ENCODE measurements around the gene OR2T29. TPM values are rescaled to one million over a fixed set of nuclear protein-coding genes. Genes with fewer than 3 reads are reported as not detected.
"Not testable (repeated sequence)": the region's sequence is repeated elsewhere in the genome, so short reads cannot be mapped to it uniquely, and the experiment has no call there.

The OR2T29 gene, protein sequence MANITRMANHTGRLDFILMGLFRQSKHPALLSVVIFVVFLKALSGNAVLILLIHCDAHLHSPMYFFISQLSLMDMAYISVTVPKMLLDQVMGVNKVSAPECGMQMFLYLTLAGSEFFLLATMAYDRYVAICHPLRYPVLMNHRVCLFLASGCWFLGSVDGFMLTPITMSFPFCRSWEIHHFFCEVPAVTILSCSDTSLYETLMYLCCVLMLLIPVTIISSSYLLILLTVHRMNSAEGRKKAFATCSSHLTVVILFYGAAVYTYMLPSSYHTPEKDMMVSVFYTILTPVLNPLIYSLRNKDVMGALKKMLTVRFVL
- polyA plus RNA-seq (2013, experiment 1 of 2), result not detected
- not detected for polyA plus RNA-seq (2013, experiment 2 of 2)

GRCh38 chr1:248562672-248563071 is at the start of gene OR2T29:
OR2T29 (minus strand) TSS chr1:248562772; CDS start chr1:248559491, 3,281 bp downstream.
- H3K9me3 ChIP-seq (ENCODE audit: control insufficient read depth, low read length); H3K4me3 ChIP-seq (ENCODE audit: extremely low read depth, insufficient read depth, low read length, poor library complexity, severe bottlenecking); H3K27ac ChIP-seq (ENCODE audit: low read depth, low read length, severe bottlenecking); H3K4me1 ChIP-seq (ENCODE audit: control insufficient read depth, insufficient read depth, low read length, poor library complexity, severe bottlenecking); H3K36me3 ChIP-seq (ENCODE audit: control insufficient read depth, insufficient read depth, low read length): not testable (repeated sequence)
- WGBS, 2 experiments (ENCODE audit: insufficient coverage in 2 of 2), result no CpG with 5 or more reads among the region's 3 CpGs

- Histone ChIP-seq H3K4me3 (ENCODE audit: extremely low read depth, insufficient read depth, low read length, poor library complexity, severe bottlenecking) (no peak overlapping the region), H3K9me3 (ENCODE audit: control insufficient read depth, low read length) (peaks cover 66% of the 10 kb centered on the region), H3K4me1 (ENCODE audit: control insufficient read depth, insufficient read depth, low read length, poor library complexity, severe bottlenecking) (no peaks in the 10 kb centered on the region), H3K36me3 (ENCODE audit: control insufficient read depth, insufficient read depth, low read length) (no peaks in the 10 kb centered on the region), H3K27ac (ENCODE audit: low read depth, low read length, severe bottlenecking) (no peak overlapping the region)
- WGBS, 2 experiments (ENCODE audit: insufficient coverage in 2 of 2), result 77 to 86% methylated on average over 2 to 3 of the region's 4 CpGs
Measured at GRCh38 chr1:248611883-248612414, 49.4 kb upstream of the OR2T29 start.

DNA sequence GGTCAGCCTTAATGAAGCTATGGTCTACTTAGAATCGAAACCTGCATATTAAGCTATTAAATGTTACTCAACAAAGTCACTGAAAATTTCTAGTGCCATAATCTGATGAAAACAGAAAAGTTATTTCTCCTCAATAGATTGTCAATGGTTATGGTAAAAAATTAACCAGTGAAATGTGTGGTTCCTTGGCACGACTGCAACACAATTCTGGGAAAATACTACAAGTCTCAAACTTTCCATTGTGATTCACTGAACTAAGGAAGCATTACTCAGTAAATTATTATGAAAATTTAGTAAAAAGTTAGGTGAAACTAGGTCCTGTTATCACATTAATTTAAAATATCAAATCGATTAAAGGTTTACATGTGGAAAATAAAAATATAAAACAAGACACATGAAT is 47.7 kb upstream of the OR2T29 start:
- Histone ChIP-seq H3K4me1 (ENCODE audit: control insufficient read depth, insufficient read depth, low read length, poor library complexity, severe bottlenecking) (no peaks in the 10 kb centered on the region), H3K9me3 (ENCODE audit: control insufficient read depth, low read length) (peaks cover 67% of the 10 kb centered on the region), H3K36me3 (ENCODE audit: control insufficient read depth, insufficient read depth, low read length) (no peaks in the 10 kb centered on the region), H3K27ac (ENCODE audit: low read depth, low read length, severe bottlenecking) (no peak overlapping the region), H3K4me3 (ENCODE audit: extremely low read depth, insufficient read depth, low read length, poor library complexity, severe bottlenecking) (no peak overlapping the region)
- no CpG with 5 or more reads among the region's 3 CpGs for WGBS, 2 experiments (ENCODE audit: insufficient coverage in 2 of 2)

DNA sequence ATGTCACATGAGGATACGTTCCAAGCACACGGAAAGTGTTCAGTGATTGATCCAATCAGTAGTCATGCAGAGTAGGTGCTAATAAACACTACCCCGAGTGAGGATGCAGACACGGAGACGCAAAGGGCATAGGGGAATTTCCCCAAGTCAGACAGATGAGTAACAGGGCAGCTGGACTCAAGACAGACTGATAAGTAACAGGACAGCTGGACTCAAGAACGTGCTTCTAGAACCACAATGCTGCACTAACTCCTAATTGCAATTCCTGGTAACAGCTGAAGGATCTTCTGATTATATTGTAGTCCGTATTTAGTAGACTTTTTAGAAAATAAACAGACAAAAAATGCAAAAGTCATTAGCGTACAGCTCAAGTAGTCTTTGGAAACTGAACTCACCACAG is 36.8 kb upstream of the OR2T29 start:
- H3K36me3 ChIP-seq (ENCODE audit: control insufficient read depth, insufficient read depth, low read length), result no peaks in the 10 kb centered on the region
- H3K4me3 ChIP-seq (ENCODE audit: extremely low read depth, insufficient read depth, low read length, poor library complexity, severe bottlenecking), result no peak overlapping the region
- H3K4me1 ChIP-seq (ENCODE audit: control insufficient read depth, insufficient read depth, low read length, poor library complexity, severe bottlenecking), result no peaks in the 10 kb centered on the region
- H3K9me3 ChIP-seq (ENCODE audit: control insufficient read depth, low read length), result peaks cover 33% of the 10 kb centered on the region
- no peak overlapping the region for H3K27ac ChIP-seq (ENCODE audit: low read depth, low read length, severe bottlenecking)
- 60 to 77% methylated on average over 6 of the region's 8 CpGs for WGBS, 2 experiments (ENCODE audit: insufficient coverage in 2 of 2)

- Histone ChIP-seq H3K27ac (ENCODE audit: low read depth, low read length, severe bottlenecking) (no peak within 1 kb of the TSS), H3K36me3 (ENCODE audit: control insufficient read depth, insufficient read depth, low read length) (no peaks in the 10 kb centered on the region), H3K9me3 (ENCODE audit: control insufficient read depth, low read length) (peaks cover 31% of the 10 kb centered on the region), H3K4me3 (ENCODE audit: extremely low read depth, insufficient read depth, low read length, poor library complexity, severe bottlenecking) (no peak within 1 kb of the TSS), H3K4me1 (ENCODE audit: control insufficient read depth, insufficient read depth, low read length, poor library complexity, severe bottlenecking) (no peaks in the 10 kb centered on the region)
- WGBS, 2 experiments (ENCODE audit: insufficient coverage in 2 of 2), result 88 to 95% methylated on average over 4 to 5 of the region's 6 CpGs
Measured at GRCh38 chr1:248597589-248597988, 35.0 kb upstream of the OR2T29 start, which contains the start of gene OR2T10. OR2T10 (minus strand) TSS chr1:248597700; CDS start chr1:248593768, 3,932 bp downstream.

DNA sequence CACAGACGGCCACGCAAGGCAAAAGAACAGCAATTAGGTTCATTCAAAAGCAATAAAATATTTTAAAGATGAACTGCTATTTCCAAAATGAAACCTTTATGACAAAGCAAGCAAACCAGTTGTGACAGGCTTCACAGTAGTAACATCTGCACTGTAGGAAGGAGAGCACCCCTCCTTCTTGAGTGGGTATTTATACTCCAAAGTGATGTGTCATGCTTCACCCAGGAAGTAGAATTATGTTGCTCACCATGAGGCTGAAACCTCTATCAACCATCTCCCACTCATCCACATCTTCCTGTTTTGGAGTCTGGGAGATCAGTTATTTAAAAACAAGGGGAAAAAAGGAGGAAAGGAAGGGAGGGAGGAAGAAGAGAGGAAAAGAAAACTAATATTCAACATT is 34.0 kb upstream of the OR2T29 start:
- WGBS, 2 experiments (ENCODE audit: insufficient coverage in 2 of 2), result no CpG with 5 or more reads among the region's 2 CpGs
- Histone ChIP-seq H3K9me3 (ENCODE audit: control insufficient read depth, low read length) (peaks cover 27% of the 10 kb centered on the region), H3K4me3 (ENCODE audit: extremely low read depth, insufficient read depth, low read length, poor library complexity, severe bottlenecking) (no peak overlapping the region)

GRCh38 chr1:248593226-248593625 is 30.7 kb upstream of the OR2T29 start:
- peaks cover 36% of the 10 kb centered on the region for H3K9me3 ChIP-seq (ENCODE audit: control insufficient read depth, low read length)
- H3K4me3 ChIP-seq (ENCODE audit: extremely low read depth, insufficient read depth, low read length, poor library complexity, severe bottlenecking), result no peak overlapping the region
- 73 to 84% methylated on average over 4 to 5 of the region's 5 CpGs for WGBS, 2 experiments (ENCODE audit: insufficient coverage in 2 of 2)
- no peak overlapping the region for H3K27ac ChIP-seq (ENCODE audit: low read depth, low read length, severe bottlenecking)
- no peaks in the 10 kb centered on the region for H3K36me3 ChIP-seq (ENCODE audit: control insufficient read depth, insufficient read depth, low read length)
- H3K4me1 ChIP-seq (ENCODE audit: control insufficient read depth, insufficient read depth, low read length, poor library complexity, severe bottlenecking), result no peaks in the 10 kb centered on the region

More for the DNA sequence above, 34.0 kb upstream of the OR2T29 start:
- Histone ChIP-seq H3K27ac (ENCODE audit: low read depth, low read length, severe bottlenecking) (no peak overlapping the region), H3K36me3 (ENCODE audit: control insufficient read depth, insufficient read depth, low read length) (no peaks in the 10 kb centered on the region), H3K4me1 (ENCODE audit: control insufficient read depth, insufficient read depth, low read length, poor library complexity, severe bottlenecking) (no peaks in the 10 kb centered on the region)

DNA sequence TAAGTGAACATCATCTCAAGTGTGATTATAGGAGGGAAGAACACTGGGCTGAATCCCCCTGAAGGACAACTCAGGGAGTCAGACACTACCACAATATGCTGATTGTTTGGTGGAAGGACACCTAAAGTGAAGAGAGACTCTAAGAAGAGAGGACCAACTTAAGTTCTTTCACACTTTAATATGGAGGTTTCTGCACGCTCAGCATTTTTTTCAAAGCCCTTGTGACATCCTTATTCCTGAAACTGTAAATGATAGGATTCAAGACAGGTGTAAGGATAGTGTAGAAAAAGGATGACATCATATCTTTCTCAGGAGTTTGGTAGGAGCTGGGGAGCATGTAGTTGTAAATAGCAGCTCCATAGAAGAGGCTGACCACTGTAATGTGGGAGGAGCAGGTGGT is 30.1 kb upstream of the OR2T29 start:
- H3K4me3 ChIP-seq (ENCODE audit: extremely low read depth, insufficient read depth, low read length, poor library complexity, severe bottlenecking), result no peak overlapping the region
- H3K27ac ChIP-seq (ENCODE audit: low read depth, low read length, severe bottlenecking), result no peak overlapping the region
- peaks cover 36% of the 10 kb centered on the region for H3K9me3 ChIP-seq (ENCODE audit: control insufficient read depth, low read length)
- no peaks in the 10 kb centered on the region for H3K4me1 ChIP-seq (ENCODE audit: control insufficient read depth, insufficient read depth, low read length, poor library complexity, severe bottlenecking)
- WGBS, 2 experiments (ENCODE audit: insufficient coverage in 2 of 2), result no CpG with 5 or more reads among the region's 1 CpG
- H3K36me3 ChIP-seq (ENCODE audit: control insufficient read depth, insufficient read depth, low read length), result no peaks in the 10 kb centered on the region

- peaks cover 25% of the 10 kb centered on the region for H3K9me3 ChIP-seq (ENCODE audit: control insufficient read depth, low read length)
- H3K36me3 ChIP-seq (ENCODE audit: control insufficient read depth, insufficient read depth, low read length), result no peaks in the 10 kb centered on the region
Measured at GRCh38 chr1:248590055-248590454, 27.5 kb upstream of the OR2T29 start.

DNA sequence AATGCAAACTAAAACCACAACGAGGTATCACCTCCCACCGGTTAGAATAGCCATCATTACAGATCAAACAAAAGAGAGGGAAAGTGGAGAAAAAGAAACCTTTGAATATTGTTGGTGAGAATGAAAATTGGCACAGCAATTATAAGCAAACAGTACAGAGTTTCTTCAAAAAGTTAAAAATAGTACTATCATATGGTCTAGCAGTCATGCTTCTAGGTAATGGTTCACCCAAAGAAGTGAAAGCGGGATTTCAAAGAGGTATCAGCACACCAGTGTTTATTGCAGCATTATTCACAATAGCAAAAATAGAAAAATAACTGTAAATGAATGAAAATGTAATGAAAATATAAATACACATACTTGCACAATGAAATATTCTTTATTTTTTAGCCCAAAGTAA is 26.8 kb upstream of the OR2T29 start:
- H3K4me1 ChIP-seq (ENCODE audit: control insufficient read depth, insufficient read depth, low read length, poor library complexity, severe bottlenecking), result no peaks in the 10 kb centered on the region
- no peaks in the 10 kb centered on the region for H3K36me3 ChIP-seq (ENCODE audit: control insufficient read depth, insufficient read depth, low read length)
- peaks cover 25% of the 10 kb centered on the region for H3K9me3 ChIP-seq (ENCODE audit: control insufficient read depth, low read length)
- no peak overlapping the region for H3K27ac ChIP-seq (ENCODE audit: low read depth, low read length, severe bottlenecking)
- WGBS, 2 experiments (ENCODE audit: insufficient coverage in 2 of 2), result no CpG with 5 or more reads among the region's 3 CpGs
- no peak overlapping the region for H3K4me3 ChIP-seq (ENCODE audit: extremely low read depth, insufficient read depth, low read length, poor library complexity, severe bottlenecking)

More at GRCh38 chr1:248590055-248590454, 27.5 kb upstream of the OR2T29 start:
- Histone ChIP-seq H3K4me3 (ENCODE audit: extremely low read depth, insufficient read depth, low read length, poor library complexity, severe bottlenecking) (no peak overlapping the region), H3K4me1 (ENCODE audit: control insufficient read depth, insufficient read depth, low read length, poor library complexity, severe bottlenecking) (no peaks in the 10 kb centered on the region), H3K27ac (ENCODE audit: low read depth, low read length, severe bottlenecking) (no peak overlapping the region)
- whole genome bisulfite sequencing, 2 experiments (ENCODE audit: insufficient coverage in 2 of 2), result 87 to 93% methylated on average over 13 to 15 of the region's 17 CpGs

DNA sequence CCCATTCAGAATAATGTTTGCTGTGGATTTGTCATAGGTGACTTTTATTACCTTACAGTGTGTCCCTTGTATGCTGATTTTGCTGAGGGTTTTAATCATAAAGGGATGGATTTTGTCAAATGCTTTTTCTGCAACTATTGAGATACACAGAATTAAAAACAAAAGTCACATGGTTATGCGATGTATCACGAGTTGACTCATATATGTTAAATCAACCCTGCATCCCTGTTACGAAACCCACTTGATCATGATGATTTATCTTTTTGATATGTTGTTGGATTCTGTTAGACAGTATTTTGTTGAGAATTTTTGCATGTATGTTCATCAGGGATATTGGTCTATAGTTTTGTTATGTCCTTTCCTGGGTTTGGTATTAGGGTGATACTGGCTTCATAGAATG is 22.7 kb upstream of the OR2T29 start:
- Histone ChIP-seq H3K9me3 (ENCODE audit: control insufficient read depth, low read length) (peaks cover 10% of the 10 kb centered on the region), H3K4me1 (ENCODE audit: control insufficient read depth, insufficient read depth, low read length, poor library complexity, severe bottlenecking) (no peaks in the 10 kb centered on the region), H3K36me3 (ENCODE audit: control insufficient read depth, insufficient read depth, low read length) (no peaks in the 10 kb centered on the region), H3K4me3 (ENCODE audit: extremely low read depth, insufficient read depth, low read length, poor library complexity, severe bottlenecking) (no peak overlapping the region), H3K27ac (ENCODE audit: low read depth, low read length, severe bottlenecking) (no peak overlapping the region)
- no CpG with 5 or more reads among the region's 3 CpGs for WGBS, 2 experiments (ENCODE audit: insufficient coverage in 2 of 2)
